Muscle layer of colon (tissue), 2 donors: Measurements from ENCODE around the gene TGFBR2.

ENCODE experiments used
- H3K27ac ChIP-seq: one replicate; pipeline ENCODE4 v1.7.0; 2013; ENCODE audit warnings: low read depth, mild to moderate bottlenecking, low read length, moderate library complexity
- H3K27me3 ChIP-seq, 2 donors: one replicate each; pipeline ENCODE4 v1.7.0; 2013; ENCODE audit warnings: low read length in 2 of 2, mild to moderate bottlenecking in 2 of 2; ENCODE audit not compliant: insufficient read depth in 2 of 2, control insufficient read depth in 1 of 2
- H3K36me3 ChIP-seq: one replicate; pipeline ENCODE4 v1.7.0; 2013; ENCODE audit warnings: mild to moderate bottlenecking, low read length; ENCODE audit not compliant: insufficient read depth
- H3K4me1 ChIP-seq: one replicate; pipeline ENCODE4 v1.7.0; 2013; ENCODE audit warnings: mild to moderate bottlenecking, low read length; ENCODE audit not compliant: insufficient read depth
- H3K4me3 ChIP-seq, 2 donors: one replicate each; pipeline ENCODE4 v1.7.0; 2013; ENCODE audit warnings: low read length in 2 of 2, low read depth in 1 of 2, mild to moderate bottlenecking in 1 of 2, moderate library complexity in 1 of 2
- H3K9ac ChIP-seq: one replicate; pipeline ENCODE4 v1.7.0; 2013; ENCODE audit warnings: low read length
- H3K9me3 ChIP-seq: one replicate; pipeline ENCODE4 v1.7.0; 2013; ENCODE audit warnings: mild to moderate bottlenecking, low read length
- donor health status: abdominal sarcoma.
- donor health status: Adenocarcinoma of cecum.

TGFBR2 gene

DNA sequence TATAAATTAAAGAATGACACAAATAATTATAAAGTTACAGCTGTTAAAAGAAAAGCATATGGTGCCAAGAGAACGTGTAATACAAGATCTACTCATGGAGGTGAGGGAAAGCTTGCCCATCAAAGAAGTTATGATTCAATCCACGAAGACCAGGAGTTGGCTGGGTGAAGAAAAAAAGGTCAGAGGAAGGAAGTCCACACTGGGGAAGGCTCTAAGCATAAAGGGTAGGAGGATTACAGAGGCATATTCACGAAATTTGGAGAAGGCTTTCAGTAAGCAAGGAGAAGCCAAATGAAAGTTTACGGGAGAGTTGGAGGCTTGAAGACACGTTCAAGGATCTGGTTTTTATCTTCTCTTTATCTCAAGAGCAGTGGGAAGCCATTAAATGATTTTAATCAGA, 1.8 kb upstream of the TGFBR2 start:
- H3K4me3 ChIP-seq = no peak overlapping the region
- H3K4me1 ChIP-seq = peaks cover 21% of the 10 kb centered on the region
- no peaks in the 10 kb centered on the region for H3K27me3 ChIP-seq
- H3K9ac ChIP-seq = no peak overlapping the region
- H3K9me3 ChIP-seq = no peaks in the 10 kb centered on the region
- H3K36me3 ChIP-seq = no peaks in the 10 kb centered on the region
- peak overlapping the region; percentile 39 for H3K27ac ChIP-seq

GRCh38 chr3:30605005-30605404, 1.4 kb upstream of the TGFBR2 start:
- H3K36me3 ChIP-seq = no peaks in the 10 kb centered on the region
- no peaks in the 10 kb centered on the region for H3K9me3 ChIP-seq
- no peaks in the 10 kb centered on the region for H3K27me3 ChIP-seq
- peaks cover 26% of the 10 kb centered on the region for H3K4me1 ChIP-seq
- peak overlapping the region; percentile 39 for H3K27ac ChIP-seq
- no peak overlapping the region for H3K9ac ChIP-seq
- no peak overlapping the region for H3K4me3 ChIP-seq

DNA sequence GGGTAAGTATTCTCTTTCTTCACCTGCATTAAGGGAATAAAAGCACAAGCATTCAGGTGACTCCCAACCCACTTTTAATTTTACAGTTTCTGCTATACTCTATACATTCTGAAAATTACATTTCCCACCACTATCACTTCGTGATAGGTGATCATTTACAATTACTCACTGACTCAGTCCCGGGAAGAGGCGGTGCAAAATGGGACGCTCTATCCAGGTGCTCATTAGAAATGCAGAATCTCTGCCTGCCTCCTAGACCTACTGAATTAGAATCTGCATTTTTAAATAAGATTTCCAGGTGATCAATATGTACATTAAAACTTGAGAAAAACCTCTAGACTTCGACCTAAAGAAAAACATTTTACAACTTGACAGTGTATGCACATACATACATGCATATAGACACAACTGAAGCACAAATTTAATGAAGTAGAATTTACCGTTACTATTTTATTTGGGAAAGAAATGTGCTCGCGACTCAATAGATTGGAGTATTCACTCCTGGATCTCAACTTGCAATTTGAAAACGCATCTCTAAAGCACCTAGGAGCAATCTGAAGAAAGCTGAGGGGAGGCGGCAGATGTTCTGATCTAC, 598 bp upstream of the TGFBR2 start:
- H3K4me1 ChIP-seq = peaks cover 29% of the 10 kb centered on the region
- peak overlapping the region; percentile 95 for H3K27ac ChIP-seq
- no peaks in the 10 kb centered on the region for H3K9me3 ChIP-seq
- peak overlapping the region; percentile 85 for H3K9ac ChIP-seq
- no peaks in the 10 kb centered on the region for H3K27me3 ChIP-seq
- H3K4me3 ChIP-seq = peak overlapping the region; percentile 94 to 96
- H3K36me3 ChIP-seq = no peaks in the 10 kb centered on the region

- H3K27ac ChIP-seq = peak overlapping the region; percentile 95
- H3K4me1 ChIP-seq = peaks cover 39% of the 10 kb centered on the region
- H3K36me3 ChIP-seq = no peaks in the 10 kb centered on the region
- H3K27me3 ChIP-seq = no peaks in the 10 kb centered on the region
- H3K9ac ChIP-seq = peak overlapping the region; percentile 85
- no peaks in the 10 kb centered on the region for H3K9me3 ChIP-seq
- H3K4me3 ChIP-seq = peak overlapping the region; percentile 94 to 96
These were observed 832 bp downstream of the TGFBR2 start for GRCh38 chr3:30607032-30607833.

DNA sequence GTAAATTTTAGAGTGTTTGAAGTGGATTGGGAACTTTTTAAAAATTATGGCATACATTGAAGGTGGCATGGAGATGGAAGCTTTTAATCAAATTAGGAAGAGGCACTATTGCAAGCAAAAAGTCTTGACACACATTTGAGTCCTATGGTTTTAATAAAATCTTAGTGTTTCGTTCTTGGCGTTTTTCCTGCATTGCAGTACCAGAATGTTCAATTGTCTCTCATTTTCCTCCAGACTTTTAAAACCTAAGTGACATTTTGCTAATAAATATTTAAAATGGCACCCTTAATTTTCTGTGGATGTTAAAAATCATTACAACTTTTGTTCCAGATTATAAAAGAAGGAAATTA, 2.2 kb downstream of the TGFBR2 start:
- no peak overlapping the region for H3K9ac ChIP-seq
- peak overlapping the region; percentile 56 for H3K27ac ChIP-seq
- H3K4me1 ChIP-seq = peaks cover 49% of the 10 kb centered on the region
- no peaks in the 10 kb centered on the region for H3K27me3 ChIP-seq
- H3K4me3 ChIP-seq = peak overlapping the region; percentile 20 to 57
- no peaks in the 10 kb centered on the region for H3K36me3 ChIP-seq
- H3K9me3 ChIP-seq = no peaks in the 10 kb centered on the region

DNA sequence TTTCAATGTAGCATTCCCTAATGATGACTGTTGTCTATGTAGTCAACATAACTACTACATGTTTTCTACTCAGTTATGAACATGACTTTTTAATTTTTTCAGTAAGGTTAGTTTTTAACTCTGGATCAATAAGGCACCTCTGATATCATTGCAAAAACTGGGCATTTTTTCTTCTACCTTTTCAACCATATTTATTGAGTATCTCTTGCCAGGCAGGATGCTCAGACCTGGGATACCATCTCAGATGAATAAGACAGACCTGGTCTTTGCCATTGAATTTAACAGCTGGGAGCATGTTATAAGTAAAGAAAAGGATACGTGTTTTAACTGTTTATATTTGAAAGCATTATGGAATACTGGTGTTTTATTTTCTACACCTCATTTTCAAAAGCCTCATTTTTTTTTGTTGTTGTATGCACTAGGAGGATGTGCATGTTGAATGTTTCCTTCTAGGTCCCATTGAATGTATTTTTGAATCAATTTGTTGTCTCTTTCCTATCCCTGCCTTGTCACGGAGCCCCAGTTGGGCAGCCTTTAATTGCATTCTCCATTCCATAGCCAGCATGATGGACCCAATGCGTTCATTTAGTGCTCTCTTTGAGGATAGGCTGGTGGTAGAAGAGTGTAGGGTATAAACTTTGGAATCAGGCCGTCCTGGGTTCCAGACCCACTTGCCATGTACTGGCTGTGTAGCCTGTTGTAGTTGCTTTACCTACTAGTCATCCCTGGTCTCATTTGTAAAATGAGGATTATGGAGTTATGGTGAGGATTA, 3.7 kb downstream of the TGFBR2 start:
- Histone ChIP-seq H3K27ac (peak overlapping the region; percentile 36), H3K9ac (no peak overlapping the region), H3K4me3 (peak overlapping the region in 1 of 2 donors; percentile 15), H3K9me3 (no peaks in the 10 kb centered on the region), H3K36me3 (no peaks in the 10 kb centered on the region), H3K4me1 (peaks cover 60% of the 10 kb centered on the region), H3K27me3 (no peaks in the 10 kb centered on the region)

DNA sequence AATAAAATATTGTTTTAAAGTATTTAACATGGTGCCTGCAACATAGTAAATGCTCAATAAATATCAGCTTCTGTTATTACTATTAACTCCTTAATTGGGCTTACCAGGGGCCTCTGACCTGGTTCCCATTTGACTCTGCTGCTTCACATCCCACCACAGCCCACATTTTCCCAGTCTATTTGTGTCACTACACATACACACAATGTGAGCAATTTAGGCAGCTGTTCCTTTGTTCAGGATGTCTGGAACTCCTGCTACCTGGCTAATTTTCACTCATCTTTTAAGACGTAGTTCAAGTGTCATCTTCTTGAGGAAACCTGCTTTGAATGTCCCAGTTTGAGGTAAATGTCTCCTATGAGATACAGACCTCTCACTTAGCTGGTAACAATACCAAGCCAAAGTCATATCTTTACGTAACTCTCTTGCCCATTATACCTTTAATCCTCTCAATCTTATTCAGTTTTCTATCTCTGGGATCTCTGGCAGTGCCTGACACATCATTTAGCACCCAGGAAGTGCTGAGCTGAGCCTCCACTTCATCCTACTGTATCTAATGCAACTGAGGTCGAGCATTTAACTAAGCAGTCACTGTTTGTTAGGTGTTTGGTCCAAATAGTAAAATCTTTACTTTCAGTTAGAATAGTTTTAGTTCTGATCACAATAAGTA, 4.4 kb downstream of the TGFBR2 start:
- peak overlapping the region; percentile 35 for H3K27ac ChIP-seq
- no peaks in the 10 kb centered on the region for H3K27me3 ChIP-seq

DNA sequence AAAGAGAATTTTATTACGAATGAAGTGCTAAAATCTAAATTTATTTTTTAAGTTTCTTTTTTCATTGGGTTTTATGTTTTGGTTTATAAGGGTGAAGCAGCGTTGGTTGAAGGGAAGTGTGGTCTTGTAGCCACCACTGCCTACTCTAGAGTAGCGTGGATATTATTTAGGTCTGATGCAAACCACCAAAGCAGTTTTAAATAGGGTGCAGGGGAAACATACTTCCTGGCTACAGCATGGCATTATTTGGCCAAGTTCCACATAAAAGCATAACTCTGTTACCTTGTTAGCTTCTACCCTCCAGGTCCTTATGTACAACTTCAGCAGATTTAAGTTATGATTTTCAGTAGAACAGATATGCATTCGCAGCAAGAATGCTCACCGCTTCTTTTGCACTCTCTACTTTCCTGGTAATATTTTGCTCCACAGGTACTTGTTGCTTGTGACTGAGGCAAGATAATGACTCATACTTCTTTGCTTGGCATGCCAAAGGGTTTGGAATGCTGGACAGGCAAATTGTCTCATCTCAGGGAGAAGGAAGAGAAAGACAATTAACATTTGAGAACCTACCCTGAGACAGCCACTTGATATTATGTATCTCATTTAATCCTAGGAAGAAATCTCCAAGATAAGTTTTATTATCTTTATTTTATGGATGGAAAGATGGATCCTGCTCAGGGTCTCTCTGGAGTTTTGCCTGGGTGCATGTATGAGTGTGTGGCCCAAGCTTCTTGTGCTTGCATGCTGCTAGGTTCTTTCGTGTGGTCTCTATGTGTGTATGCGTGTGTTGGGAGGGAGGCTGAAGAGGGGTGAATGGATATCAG, 5.4 kb downstream of the TGFBR2 start:
- no peaks in the 10 kb centered on the region for H3K27me3 ChIP-seq
- H3K4me3 ChIP-seq = no peak overlapping the region
- H3K4me1 ChIP-seq = peaks cover 68% of the 10 kb centered on the region
- no peak overlapping the region for H3K9ac ChIP-seq
- no peaks in the 10 kb centered on the region for H3K9me3 ChIP-seq
- peak overlapping the region; percentile 50 for H3K27ac ChIP-seq
- no peaks in the 10 kb centered on the region for H3K36me3 ChIP-seq

More for the DNA sequence above, 4.4 kb downstream of the TGFBR2 start:
- no peak overlapping the region for H3K9ac ChIP-seq
- no peaks in the 10 kb centered on the region for H3K9me3 ChIP-seq
- peaks cover 60% of the 10 kb centered on the region for H3K4me1 ChIP-seq
- H3K36me3 ChIP-seq = no peaks in the 10 kb centered on the region
- H3K4me3 ChIP-seq = peak overlapping the region in 1 of 2 donors; percentile 15

DNA sequence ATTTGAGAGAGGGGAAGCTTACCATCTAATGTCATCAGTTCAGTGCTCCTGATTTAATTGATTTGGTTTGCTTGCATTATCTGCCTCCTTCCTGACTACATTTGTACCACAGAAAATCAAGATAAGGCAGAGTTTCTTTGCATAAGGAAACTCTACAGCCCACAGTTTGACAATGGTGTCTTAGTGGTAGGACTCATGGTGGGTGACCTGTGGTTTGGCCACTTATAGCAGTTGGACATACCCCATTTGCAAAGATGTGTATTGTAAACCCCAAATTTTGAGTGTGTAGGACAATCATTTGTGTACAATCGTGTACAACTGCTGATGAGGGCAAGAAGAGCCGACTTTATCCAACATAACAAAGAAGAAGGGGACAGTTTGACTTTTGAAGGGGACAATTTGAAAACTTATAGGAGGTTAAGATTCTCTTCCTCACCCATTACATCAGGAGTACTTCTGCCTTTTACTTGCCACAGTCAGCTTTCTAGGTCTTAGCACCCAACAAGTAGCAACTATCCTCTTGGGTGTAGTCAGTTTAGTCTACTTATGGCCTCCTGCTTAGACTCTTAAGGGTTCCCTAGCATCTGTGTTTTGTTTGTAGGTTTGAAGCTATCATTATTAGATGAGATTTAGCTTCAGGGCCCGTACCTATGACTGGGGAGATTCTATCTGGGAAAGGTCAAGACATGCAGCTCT, 6.2 kb downstream of the TGFBR2 start:
- Histone ChIP-seq H3K9me3 (no peaks in the 10 kb centered on the region), H3K27me3 (no peaks in the 10 kb centered on the region), H3K4me3 (no peak overlapping the region), H3K36me3 (no peaks in the 10 kb centered on the region), H3K9ac (no peak overlapping the region), H3K4me1 (peaks cover 73% of the 10 kb centered on the region), H3K27ac (peak overlapping the region; percentile 50)

DNA sequence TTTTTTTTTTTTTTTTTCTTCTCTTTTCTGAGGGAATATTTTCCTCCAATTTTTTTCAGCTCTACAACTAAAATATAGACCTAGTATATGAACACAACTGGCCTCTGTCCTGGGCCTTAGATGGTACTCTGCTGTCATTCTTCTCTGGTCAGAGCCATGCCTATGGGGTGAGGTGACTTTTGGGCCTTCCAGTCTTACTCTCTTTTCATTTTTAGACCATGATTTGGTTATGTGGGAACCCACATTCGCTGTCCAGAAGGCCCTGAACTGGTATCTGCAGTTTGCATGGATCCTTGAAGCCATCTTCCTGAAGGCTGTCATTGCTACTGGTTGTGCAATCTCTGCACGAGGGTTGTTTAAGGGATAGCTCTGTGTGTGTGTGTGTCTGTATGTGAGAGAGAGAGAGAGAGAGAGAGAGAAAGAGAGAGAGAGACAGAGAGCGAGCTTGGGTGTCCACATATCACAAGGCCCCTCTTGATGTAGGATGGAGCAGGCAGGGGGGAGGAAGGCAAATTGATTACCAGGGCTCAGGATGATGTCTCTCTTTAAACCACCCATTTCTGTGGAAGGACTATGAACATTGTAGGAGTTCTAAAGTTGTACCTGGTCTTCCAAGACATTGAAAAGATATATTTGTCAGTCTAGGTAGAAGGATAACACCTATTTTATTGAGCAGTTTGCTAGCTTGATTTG, 6.9 kb downstream of the TGFBR2 start:
- Histone ChIP-seq H3K4me3 (no peak overlapping the region), H3K9ac (no peak overlapping the region), H3K27ac (no peak overlapping the region), H3K27me3 (no peaks in the 10 kb centered on the region), H3K4me1 (peaks cover 78% of the 10 kb centered on the region), H3K9me3 (no peaks in the 10 kb centered on the region), H3K36me3 (no peaks in the 10 kb centered on the region)
